ENCODE data around the gene DNAH11. TPM values are rescaled to one million over a fixed set of nuclear protein-coding genes. Genes with fewer than 3 reads are reported as not detected.

DNAH11 gene
- total RNA-seq, 1 experiment from 2014 or later, result 2.0 TPM

- CTCF ChIA-PET, result no interaction called here
- Mint-ChIP-seq H3K27me3 (ENCODE audit: insufficient read depth, unreplicated experiment) (no peaks in the 10 kb centered on the region), H3K9me3 (ENCODE audit: unreplicated experiment) (no peaks in the 10 kb centered on the region), H3K4me3 (ENCODE audit: unreplicated experiment) (no peak overlapping the region), H3K27ac (ENCODE audit: unreplicated experiment) (peak overlapping the region; percentile 8), H3K4me1 (ENCODE audit: low read depth, unreplicated experiment) (no peaks in the 10 kb centered on the region), H3K36me3 (ENCODE audit: insufficient read depth, unreplicated experiment) (no peaks in the 10 kb centered on the region)
- no peaks in the 10 kb centered on the region for H3K27me3 ChIP-seq (replicated peaks; ENCODE audit: control insufficient read depth, insufficient read depth, low read length)
- H3K4me1 ChIP-seq, result no peaks in the 10 kb centered on the region
- BruUV-seq (replicated peaks), result no TSS peak
- no peak for TF ChIP-seq CTCF (IDR thresholded peaks at IDR 0.05; ENCODE audit: insufficient read depth in 1 of 2, low read depth in 1 of 2, low read length in 1 of 2, severe bottlenecking in 1 of 2, unreplicated experiment in 1 of 2)
- DNase-seq, result no peak
- no peak overlapping the region for H3K4me3 ChIP-seq (ENCODE audit: low read depth, low read length)
- POLR2A ChIA-PET, result no interaction called here
- intact Hi-C loops (cut with micrococcal nuclease; ENCODE audit: unreplicated experiment), result no loop called here
- no peaks in the 10 kb centered on the region for H3K9me3 ChIP-seq
- H3K36me3 ChIP-seq (ENCODE audit: control insufficient read depth, insufficient read depth, low read length), result no peaks in the 10 kb centered on the region
These were observed 159.5 kb downstream of the DNAH11 start for GRCh38 chr7:21702303-21702702.

GRCh38 chr7:21704359-21704758 lies 161.5 kb downstream of the DNAH11 start:
- Mint-ChIP-seq H3K4me3 (ENCODE audit: unreplicated experiment) (no peak overlapping the region), H3K27ac (ENCODE audit: unreplicated experiment) (no peak overlapping the region), H3K36me3 (ENCODE audit: insufficient read depth, unreplicated experiment) (peaks cover 4% of the 10 kb centered on the region), H3K9me3 (ENCODE audit: unreplicated experiment) (no peaks in the 10 kb centered on the region), H3K4me1 (ENCODE audit: low read depth, unreplicated experiment) (no peaks in the 10 kb centered on the region), H3K27me3 (ENCODE audit: insufficient read depth, unreplicated experiment) (no peaks in the 10 kb centered on the region)
- H3K4me1 ChIP-seq, result no peaks in the 10 kb centered on the region
- no peak for TF ChIP-seq CTCF (IDR thresholded peaks at IDR 0.05; ENCODE audit: insufficient read depth in 1 of 2, low read depth in 1 of 2, low read length in 1 of 2, severe bottlenecking in 1 of 2, unreplicated experiment in 1 of 2)
- no peaks in the 10 kb centered on the region for H3K36me3 ChIP-seq (ENCODE audit: control insufficient read depth, insufficient read depth, low read length)
- H3K4me3 ChIP-seq (ENCODE audit: low read depth, low read length), result no peak overlapping the region
- no peaks in the 10 kb centered on the region for H3K27me3 ChIP-seq (replicated peaks; ENCODE audit: control insufficient read depth, insufficient read depth, low read length)
- 0 out of 2 replicates have a peak, but pooled peaks cover 2% of the 10 kb centered on the region for H3K9me3 ChIP-seq
- peak in 1 of 2 experiments; percentile 6 for DNase-seq
- ChIA-PET POLR2A (no interaction called here), CTCF (interaction anchor here (0.9 kb wide), 1 partner anchor 63 kb away, joined by 3 read pairs; no protein-coding TSS in a partner anchor)
- intact Hi-C loops (cut with micrococcal nuclease; ENCODE audit: unreplicated experiment), result no loop called here
- no TSS peak for BruUV-seq (replicated peaks)

- BruUV-seq (replicated peaks), result no TSS peak
- Mint-ChIP-seq H3K27ac (ENCODE audit: unreplicated experiment) (no peak overlapping the region), H3K9me3 (ENCODE audit: unreplicated experiment) (no peaks in the 10 kb centered on the region), H3K4me1 (ENCODE audit: low read depth, unreplicated experiment) (no peaks in the 10 kb centered on the region), H3K36me3 (ENCODE audit: insufficient read depth, unreplicated experiment) (peaks cover 4% of the 10 kb centered on the region), H3K27me3 (ENCODE audit: insufficient read depth, unreplicated experiment) (no peaks in the 10 kb centered on the region), H3K4me3 (ENCODE audit: unreplicated experiment) (no peak overlapping the region)
- no peak for TF ChIP-seq CTCF (IDR thresholded peaks at IDR 0.05; ENCODE audit: insufficient read depth in 1 of 2, low read depth in 1 of 2, low read length in 1 of 2, severe bottlenecking in 1 of 2, unreplicated experiment in 1 of 2)
- Histone ChIP-seq H3K4me3 (ENCODE audit: low read depth, low read length) (no peak overlapping the region), H3K27me3 (replicated peaks; ENCODE audit: control insufficient read depth, insufficient read depth, low read length) (no peaks in the 10 kb centered on the region), H3K9me3 (0 out of 2 replicates have a peak, but pooled peaks cover 2% of the 10 kb centered on the region), H3K4me1 (no peaks in the 10 kb centered on the region), H3K36me3 (ENCODE audit: control insufficient read depth, insufficient read depth, low read length) (no peaks in the 10 kb centered on the region)
- no peak for DNase-seq
- POLR2A ChIA-PET, result no interaction called here
- CTCF ChIA-PET, result interaction anchor here (0.9 kb wide), 1 partner anchor 61 kb away, joined by 4 read pairs; no protein-coding TSS in a partner anchor
- intact Hi-C loops (cut with micrococcal nuclease; ENCODE audit: unreplicated experiment), result no loop called here
These were observed 163.3 kb downstream of the DNAH11 start for GRCh38 chr7:21706131-21706530.

Measured in Caco-2 (cell line).